GM18909 (cell line): Measurements from ENCODE around the gene ZBED3.
A peak's percentile ranks its signal among the peaks of the same experiment; 100 is the strongest.
"Not testable (repeated sequence)": the region's sequence is repeated elsewhere in the genome, so short reads cannot be mapped to it uniquely, and the experiment has no call there.

ENCODE experiments used
- ATAC-seq: cut with Tn5 transposase; IDR thresholded peaks from one replicate; pipeline ENCODE4 v1.9.1; 2021; ENCODE audit warnings: mild to moderate bottlenecking; ENCODE audit not compliant: unreplicated experiment, poor library complexity

The ZBED3 gene

GRCh38 chr5:77086689-77087483, at the start of gene ZBED3:
Gene ZBED3 (minus strand): TSS chr5:77087285. CDS start chr5:77077878, 9,407 bp downstream.
- ATAC-seq = peak; percentile 73

- ATAC-seq = no peak
Measured at GRCh38 chr5:77133061-77133758, 46.1 kb upstream of the ZBED3 start.

- no peak for ATAC-seq
Measured at GRCh38 chr5:77131361-77131760, 44.3 kb upstream of the ZBED3 start.

GRCh38 chr5:77129391-77129990, 42.4 kb upstream of the ZBED3 start:
- ATAC-seq = no peak

- ATAC-seq = no peak
Measured at GRCh38 chr5:77128411-77129061, 41.5 kb upstream of the ZBED3 start.

- no peak for ATAC-seq
Measured at GRCh38 chr5:77123057-77123456, 36.0 kb upstream of the ZBED3 start.

- ATAC-seq = no peak
Measured at GRCh38 chr5:77120706-77121105, 33.6 kb upstream of the ZBED3 start.

GRCh38 chr5:77120086-77120485, 33.0 kb upstream of the ZBED3 start:
- ATAC-seq = no peak

GRCh38 chr5:77117161-77117560, 30.1 kb upstream of the ZBED3 start:
- no peak for ATAC-seq

- not testable (repeated sequence) for ATAC-seq
Measured at GRCh38 chr5:77107035-77107434, 19.9 kb upstream of the ZBED3 start.

- no peak for ATAC-seq
Measured at GRCh38 chr5:77104813-77105212, 17.7 kb upstream of the ZBED3 start.

- no peak for ATAC-seq
Measured at GRCh38 chr5:77103457-77103856, 16.4 kb upstream of the ZBED3 start.

- ATAC-seq = no peak
Measured at GRCh38 chr5:77102549-77102948, 15.5 kb upstream of the ZBED3 start.

GRCh38 chr5:77101298-77101697, 14.2 kb upstream of the ZBED3 start:
- no peak for ATAC-seq

GRCh38 chr5:77095189-77095588, 8.1 kb upstream of the ZBED3 start:
- ATAC-seq = no peak

GRCh38 chr5:77087484-77088261, 588 bp upstream of the ZBED3 start:
- peak; percentile 32 for ATAC-seq

- ATAC-seq = no peak
Measured at GRCh38 chr5:77086368-77086688, 757 bp downstream of the ZBED3 start.

GRCh38 chr5:77083088-77083487, 4.0 kb downstream of the ZBED3 start:
- no peak for ATAC-seq

- ATAC-seq = no peak
Measured at GRCh38 chr5:77082280-77082679, 4.8 kb downstream of the ZBED3 start.

GRCh38 chr5:77080905-77081304, 6.2 kb downstream of the ZBED3 start:
- ATAC-seq = no peak
